GM13977 (cell line): ENCODE measurements around the gene CRTC3.

ENCODE experiments used
- DNase-seq: peaks from one replicate; pipeline ENCODE4 v3.0.0; 2012; ENCODE audit warnings: low spot score
- in situ Hi-C: fragments of 300-500 bp; cut with MboI; formaldehyde crosslinking; loops from one replicate; pipeline ENCODE4 v1.12.0; 2022; ENCODE audit warnings: low sequenced_read_pairs, low pct_unique_long_range_greater_than_20kb, mixed read lengths, inconsistent platforms; ENCODE audit not compliant: unreplicated experiment
- TF ChIP-seq, protein P1 (sequence below): IDR thresholded peaks from 2 replicates; pipeline ENCODE4 v1.5.1; 2012; ENCODE audit warnings: mild to moderate bottlenecking, control low read depth; ENCODE audit not compliant: insufficient read depth; ENCODE audit errors: extremely low read depth, missing control alignments

CRTC3 gene

GRCh38 chr15:90561344-90562244 is 31.9 kb downstream of the CRTC3 start:
- TF ChIP-seq, protein P1, sequence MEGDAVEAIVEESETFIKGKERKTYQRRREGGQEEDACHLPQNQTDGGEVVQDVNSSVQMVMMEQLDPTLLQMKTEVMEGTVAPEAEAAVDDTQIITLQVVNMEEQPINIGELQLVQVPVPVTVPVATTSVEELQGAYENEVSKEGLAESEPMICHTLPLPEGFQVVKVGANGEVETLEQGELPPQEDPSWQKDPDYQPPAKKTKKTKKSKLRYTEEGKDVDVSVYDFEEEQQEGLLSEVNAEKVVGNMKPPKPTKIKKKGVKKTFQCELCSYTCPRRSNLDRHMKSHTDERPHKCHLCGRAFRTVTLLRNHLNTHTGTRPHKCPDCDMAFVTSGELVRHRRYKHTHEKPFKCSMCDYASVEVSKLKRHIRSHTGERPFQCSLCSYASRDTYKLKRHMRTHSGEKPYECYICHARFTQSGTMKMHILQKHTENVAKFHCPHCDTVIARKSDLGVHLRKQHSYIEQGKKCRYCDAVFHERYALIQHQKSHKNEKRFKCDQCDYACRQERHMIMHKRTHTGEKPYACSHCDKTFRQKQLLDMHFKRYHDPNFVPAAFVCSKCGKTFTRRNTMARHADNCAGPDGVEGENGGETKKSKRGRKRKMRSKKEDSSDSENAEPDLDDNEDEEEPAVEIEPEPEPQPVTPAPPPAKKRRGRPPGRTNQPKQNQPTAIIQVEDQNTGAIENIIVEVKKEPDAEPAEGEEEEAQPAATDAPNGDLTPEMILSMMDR: no peak
- in situ Hi-C loops: no loop called here
- no peak for DNase-seq

DNA sequence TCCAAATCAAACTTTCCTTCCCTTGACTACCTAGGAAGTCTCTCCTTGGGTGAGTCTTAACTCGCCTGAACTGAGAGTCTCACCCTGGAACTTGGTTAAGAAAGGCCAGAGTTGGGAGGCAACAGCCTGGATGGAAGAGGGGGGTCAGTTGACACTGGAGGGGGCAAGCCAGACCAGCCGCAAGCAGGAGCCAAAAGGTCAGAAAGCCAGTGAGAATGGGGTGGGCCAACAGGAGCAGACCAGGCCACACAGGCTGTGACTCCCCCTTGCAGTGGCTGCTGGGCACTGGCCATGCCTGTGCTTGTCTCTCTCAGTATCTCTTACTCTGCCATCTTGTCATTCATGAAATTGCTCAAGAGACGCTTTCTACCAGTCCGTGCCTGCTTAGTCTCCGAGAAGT is 32.9 kb downstream of the CRTC3 start:
- DNase-seq: no peak
- in situ Hi-C loops: no loop called here
- TF ChIP-seq, protein P1: no peak

GRCh38 chr15:90563463-90563862 is 33.7 kb downstream of the CRTC3 start:
- TF ChIP-seq, protein P1: no peak
- no peak for DNase-seq
- in situ Hi-C loops: no loop called here

GRCh38 chr15:90564051-90564450 is 34.3 kb downstream of the CRTC3 start:
- TF ChIP-seq, protein P1: no peak
- in situ Hi-C loops: no loop called here

DNA sequence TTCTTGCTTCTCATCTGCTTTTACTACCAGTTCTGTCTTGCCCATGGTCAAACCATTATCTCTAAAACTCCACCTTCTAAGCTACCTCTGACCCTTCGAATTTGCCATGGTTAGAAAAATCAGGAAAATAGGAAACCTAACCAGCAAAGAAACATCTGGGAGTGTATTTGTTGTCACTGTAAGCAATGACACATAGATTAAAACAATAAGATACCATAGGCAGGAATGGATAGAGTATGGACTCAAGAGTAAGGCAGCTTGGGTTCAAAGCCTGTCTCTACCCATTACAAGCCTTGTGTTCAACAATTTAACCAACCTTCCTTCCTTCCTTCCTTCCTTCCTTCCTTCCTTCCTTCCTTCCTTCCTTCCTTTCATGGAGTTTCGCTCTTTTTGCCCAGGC is 34.9 kb downstream of the CRTC3 start:
- TF ChIP-seq, protein P1: no peak
- no peak for DNase-seq
- in situ Hi-C loops: no loop called here

More at GRCh38 chr15:90564051-90564450, 34.3 kb downstream of the CRTC3 start:
- DNase-seq: no peak

GRCh38 chr15:90565866-90566265 is 36.1 kb downstream of the CRTC3 start:
- TF ChIP-seq, protein P1: no peak
- in situ Hi-C loops: no loop called here
- no peak for DNase-seq

DNA sequence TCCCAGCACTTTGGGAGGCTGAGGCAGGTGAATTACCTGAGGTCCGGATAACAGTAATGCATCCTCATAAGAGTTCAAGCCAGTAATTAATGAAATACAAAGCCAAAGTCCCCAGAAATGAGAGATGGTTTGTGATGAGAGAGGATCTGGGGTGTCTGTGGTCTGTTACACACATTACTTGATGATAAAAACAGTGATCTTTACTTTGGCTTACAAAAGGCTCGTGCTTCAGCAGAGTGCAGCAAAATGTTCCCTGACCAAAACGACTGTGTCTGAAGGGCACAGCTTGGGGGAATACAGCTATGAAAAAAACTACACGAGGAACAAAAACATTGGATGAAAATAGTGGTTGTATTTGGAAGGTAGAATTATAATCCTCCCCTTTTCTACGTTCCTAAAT is 40.9 kb downstream of the CRTC3 start:
- in situ Hi-C loops: no loop called here
- TF ChIP-seq, protein P1: no peak
- no peak for DNase-seq
